T-helper 22 cell (primary cell): ENCODE results near the gene TRNAU1AP.
"Not testable (repeated sequence)": the region's sequence is repeated elsewhere in the genome, so short reads cannot be mapped to it uniquely, and the experiment has no call there.

ENCODE experiments used
- DNase-seq: peaks from one replicate; pipeline ENCODE4 v3.0.0-alpha.2; 2020; ENCODE audit warnings: low read depth

TRNAU1AP gene

GRCh38 chr1:28552758-28553663 is at the start of gene TRNAU1AP:
Gene TRNAU1AP, plus strand, starts transcription at chr1:28553085. Its CDS starts 26 bp downstream, at chr1:28553111.
- peak; percentile 93 for DNase-seq

- DNase-seq = no peak
These were observed 49.8 kb upstream of the TRNAU1AP start for GRCh38 chr1:28503117-28503516.

GRCh38 chr1:28505406-28506187 is 47.3 kb upstream of the TRNAU1AP start, which contains the start of gene RCC1:
Gene RCC1, plus strand, starts transcription at chr1:28506043. Its CDS starts 23,824 bp downstream, at chr1:28529867.
- peak; percentile 94 for DNase-seq

GRCh38 chr1:28506907-28507246 is 46.0 kb upstream of the TRNAU1AP start:
- DNase-seq = no peak

- no peak for DNase-seq
These were observed 45.6 kb upstream of the TRNAU1AP start for GRCh38 chr1:28507247-28507645.

GRCh38 chr1:28507646-28508434 is 45.0 kb upstream of the TRNAU1AP start:
- DNase-seq = no peak

GRCh38 chr1:28508435-28508754 is 44.5 kb upstream of the TRNAU1AP start:
- DNase-seq = no peak

GRCh38 chr1:28509705-28510272 is 43.1 kb upstream of the TRNAU1AP start:
- no peak for DNase-seq

GRCh38 chr1:28510273-28510969 is 42.5 kb upstream of the TRNAU1AP start:
- DNase-seq = no peak

- no peak for DNase-seq
These were observed 41.9 kb upstream of the TRNAU1AP start for GRCh38 chr1:28510970-28511440.

GRCh38 chr1:28512058-28512611 is 40.8 kb upstream of the TRNAU1AP start:
- no peak for DNase-seq

GRCh38 chr1:28514445-28514933 is 38.4 kb upstream of the TRNAU1AP start:
- not testable (repeated sequence) for DNase-seq

GRCh38 chr1:28516518-28516956 is 36.3 kb upstream of the TRNAU1AP start:
- no peak for DNase-seq

- no peak for DNase-seq
These were observed 35.3 kb upstream of the TRNAU1AP start for GRCh38 chr1:28517649-28517999.

GRCh38 chr1:28518000-28518744 is 34.7 kb upstream of the TRNAU1AP start:
- peak; percentile 72 for DNase-seq

GRCh38 chr1:28518745-28519341 is 34.0 kb upstream of the TRNAU1AP start:
- DNase-seq = no peak

GRCh38 chr1:28519946-28520725 is 32.7 kb upstream of the TRNAU1AP start:
- no peak for DNase-seq

GRCh38 chr1:28520796-28521195 is 32.1 kb upstream of the TRNAU1AP start:
- not testable (repeated sequence) for DNase-seq
